Measurements from ENCODE around the gene GP5.

Gene GP5

GRCh38 chr3:194396859-194397756 lies 2.0 kb downstream of the GP5 start:
- no peak for DNase-seq

- no peak for DNase-seq
These were observed 2.6 kb downstream of the GP5 start for GRCh38 chr3:194396539-194396858.

- no peak for DNase-seq
These were observed 3.1 kb downstream of the GP5 start for GRCh38 chr3:194395778-194396538.

DNA sequence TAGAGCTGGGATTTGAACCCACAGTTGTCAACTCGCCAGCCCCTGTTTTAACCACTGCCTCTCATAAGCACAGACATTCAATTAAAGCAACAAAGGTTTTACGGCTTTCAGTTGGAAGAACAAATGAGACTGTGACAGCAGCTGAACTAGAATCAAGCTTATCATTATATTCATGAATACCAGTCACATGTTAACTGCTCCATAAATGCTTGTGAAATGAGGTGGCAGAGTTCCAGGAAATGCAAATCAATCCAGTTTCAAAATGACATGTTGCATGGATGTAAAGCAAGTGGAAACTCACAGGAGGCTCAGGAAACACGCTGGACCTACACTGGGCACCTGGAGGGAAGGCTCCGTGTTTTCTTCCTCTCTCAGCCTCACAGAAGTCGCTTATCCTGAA lies 3.9 kb downstream of the GP5 start:
- DNase-seq: no peak

DNA sequence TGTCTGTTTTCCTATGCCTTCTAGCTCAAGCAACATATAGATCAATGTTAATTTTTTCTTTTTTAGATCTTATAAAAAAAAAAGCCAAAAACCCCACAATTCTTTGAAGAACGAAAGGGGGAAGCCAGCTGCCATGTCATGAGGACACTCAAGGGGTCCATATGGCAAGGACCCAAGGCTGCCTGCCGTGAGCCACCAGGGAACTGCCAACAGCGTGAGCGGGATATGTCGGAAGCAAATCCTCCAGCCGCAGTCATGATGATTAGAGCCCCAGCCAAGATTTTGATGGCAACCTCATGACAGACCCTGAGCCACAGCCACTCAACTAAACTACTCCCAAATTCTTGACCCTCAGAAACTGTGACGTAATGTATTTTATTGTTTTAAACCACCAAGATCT lies 6.5 kb downstream of the GP5 start:
- DNase-seq: no peak

- DNase-seq: no peak
These were observed 8.2 kb downstream of the GP5 start for GRCh38 chr3:194390835-194391234.

DNA sequence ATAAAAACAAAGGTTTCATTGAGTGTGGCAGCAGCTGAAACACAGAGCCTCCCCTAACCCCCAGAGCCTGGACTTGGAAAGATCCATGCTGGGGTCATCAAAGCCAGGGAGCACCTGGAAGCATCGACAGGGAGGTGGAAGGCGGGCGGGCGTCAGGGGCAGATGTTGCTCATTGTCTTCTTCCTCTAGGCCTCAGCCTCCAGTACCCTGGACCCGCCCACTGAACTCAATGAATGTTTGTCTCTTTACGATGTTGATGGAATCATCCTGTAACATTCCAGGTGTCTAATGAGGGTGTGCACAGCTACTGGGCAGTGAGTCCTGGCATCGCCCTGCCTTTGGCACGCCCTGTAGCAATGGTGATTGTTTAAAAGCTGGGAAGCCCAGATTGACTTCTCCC lies 9.8 kb downstream of the GP5 start:
- no peak for DNase-seq

- no peak for DNase-seq
These were observed 11.1 kb downstream of the GP5 start for GRCh38 chr3:194387926-194388418.

DNA sequence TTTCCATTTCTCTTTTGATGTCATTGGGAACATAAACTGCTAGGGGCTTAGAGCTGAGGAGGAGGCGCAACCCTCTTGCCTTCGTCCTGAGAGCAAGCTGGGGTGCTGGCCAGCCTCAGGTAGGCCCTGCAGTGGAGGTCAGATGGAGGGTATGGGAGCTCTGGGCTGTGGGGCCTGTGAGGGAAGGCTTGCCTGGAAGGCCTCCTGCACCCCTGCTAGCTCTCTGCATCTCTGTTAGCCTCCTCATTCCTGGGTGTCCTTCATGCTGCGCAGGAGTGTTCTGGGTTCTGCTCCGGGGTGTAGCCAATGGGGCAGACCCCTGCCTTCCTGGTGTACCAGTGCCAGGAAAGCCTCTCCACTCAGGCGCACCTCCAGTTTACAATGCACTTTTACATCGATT lies 11.8 kb downstream of the GP5 start:
- DNase-seq: no peak

- DNase-seq: peak in 1 of 2 experiments; percentile 5
These were observed 12.4 kb downstream of the GP5 start for GRCh38 chr3:194386648-194387047.

DNA sequence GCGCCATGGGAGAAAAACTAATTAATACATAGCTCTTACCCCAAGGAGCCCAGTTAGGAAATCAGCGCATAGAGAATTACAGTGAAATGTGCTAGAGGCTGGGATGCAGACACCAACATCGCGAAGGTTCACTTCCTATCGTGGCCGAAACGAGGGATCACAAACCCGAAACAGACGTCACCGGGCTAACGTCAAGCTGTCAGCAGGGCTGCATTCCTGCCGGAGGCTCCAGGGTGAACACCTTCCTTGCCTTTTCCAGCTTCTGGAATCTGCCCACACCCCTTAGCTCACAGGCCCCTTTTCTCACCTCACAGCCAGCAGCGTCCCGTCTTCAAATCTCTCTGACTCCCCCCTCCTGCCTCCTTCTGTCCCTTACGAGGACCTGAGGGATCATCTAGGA lies 13.0 kb downstream of the GP5 start:
- DNase-seq: no peak

- no peak for DNase-seq
These were observed 14.5 kb downstream of the GP5 start for GRCh38 chr3:194384569-194385001.

- no peak for DNase-seq
These were observed 14.9 kb downstream of the GP5 start for GRCh38 chr3:194384156-194384555.

- DNase-seq: no peak
These were observed 15.7 kb downstream of the GP5 start for GRCh38 chr3:194383276-194383940.

GRCh38 chr3:194382892-194383223 lies 16.2 kb downstream of the GP5 start:
- DNase-seq: no peak

- DNase-seq: no peak
These were observed 16.7 kb downstream of the GP5 start for GRCh38 chr3:194382196-194382891.

GRCh38 chr3:194381460-194381875 lies 17.6 kb downstream of the GP5 start:
- DNase-seq: no peak

GRCh38 chr3:194380326-194380725 lies 18.7 kb downstream of the GP5 start:
- DNase-seq: no peak

GRCh38 chr3:194379651-194380050 lies 19.4 kb downstream of the GP5 start:
- DNase-seq: no peak

GRCh38 chr3:194379231-194379630 lies 19.8 kb downstream of the GP5 start:
- no peak for DNase-seq

DNA sequence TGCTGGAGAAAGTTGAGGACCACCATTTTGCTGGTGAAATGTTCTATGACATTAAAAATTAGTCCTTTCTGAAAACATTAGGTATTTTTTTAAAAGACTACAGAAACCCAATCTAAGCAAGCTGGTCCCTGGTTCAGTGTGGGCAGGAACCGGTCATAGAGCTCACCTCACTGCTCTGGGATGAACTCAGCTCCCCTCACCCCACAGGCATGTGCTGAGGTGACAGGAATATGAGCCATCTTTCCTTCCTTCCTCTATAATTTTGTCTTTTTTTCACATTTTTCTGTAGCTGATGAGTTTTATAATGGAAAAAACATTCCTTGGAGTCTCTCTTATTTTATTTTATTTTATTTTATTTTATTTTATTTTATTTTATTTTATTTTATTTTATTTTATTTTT lies 21.4 kb downstream of the GP5 start:
- no peak for DNase-seq

DNA sequence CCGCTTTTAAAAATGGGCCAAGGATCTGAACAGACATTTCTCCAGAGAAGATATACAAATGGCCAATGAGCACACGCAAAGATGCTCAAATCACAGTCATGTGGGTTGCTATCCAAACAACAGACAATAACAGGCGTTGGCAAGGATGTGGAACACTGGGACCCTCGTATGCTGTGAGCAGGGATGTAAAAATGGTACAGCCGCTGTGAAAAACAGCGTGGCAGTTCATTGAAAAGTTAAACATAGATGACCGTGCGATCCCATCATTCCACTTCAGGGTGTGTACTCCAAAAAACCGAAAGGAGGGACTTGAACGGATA lies 22.9 kb downstream of the GP5 start:
- no peak for DNase-seq
